ENCODE measurements around the gene CCER1. TPM values are rescaled to one million over a fixed set of nuclear protein-coding genes. Genes with fewer than 3 reads are reported as not detected.

Gene CCER1
- total RNA-seq, 2 experiments from 2014 or later = not detected

DNA sequence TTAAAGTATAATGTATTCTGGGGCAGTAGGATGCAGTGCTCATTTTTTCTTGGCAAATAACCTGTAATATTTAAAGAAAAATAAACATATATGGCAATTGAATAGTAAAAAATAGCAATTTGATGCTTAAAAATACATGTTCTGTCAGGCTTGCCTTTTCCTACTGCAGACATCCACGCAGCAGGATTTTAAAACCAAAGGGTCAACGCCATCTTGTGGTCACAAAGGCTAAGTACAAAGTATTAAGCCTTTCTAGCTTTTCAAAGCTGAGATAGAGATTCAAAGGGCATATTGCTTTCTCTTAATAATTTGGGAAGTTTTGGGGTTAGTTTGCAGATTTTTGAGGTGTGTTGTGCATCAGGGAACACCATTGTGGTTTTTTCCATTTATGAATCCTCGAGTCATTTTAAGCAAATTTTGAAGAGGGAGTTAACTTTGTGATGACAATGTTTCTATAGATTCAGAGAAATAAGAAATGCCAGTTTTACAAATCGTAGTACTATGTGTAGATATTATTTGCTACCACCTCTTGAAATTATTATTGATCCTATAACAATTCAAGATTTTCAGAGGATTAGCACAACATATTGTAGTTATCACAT, 4.7 kb upstream of the CCER1 start:
- H3K36me3 ChIP-seq (ENCODE audit: insufficient read depth, low read length) = no peaks in the 10 kb centered on the region
- Mint-ChIP-seq H3K36me3 (ENCODE audit: low read depth) (no peaks in the 10 kb centered on the region), H3K4me3 (no peak overlapping the region), H3K27ac (no peak overlapping the region), H3K4me1 (ENCODE audit: low read depth) (no peaks in the 10 kb centered on the region), H3K27me3 (peaks cover 4% of the 10 kb centered on the region), H3K9me3 (no peaks in the 10 kb centered on the region)
- DNase-seq (peak in 5 of 14 experiments; percentile 5 to 54 (median 34)), ATAC-seq (ENCODE audit: poor library complexity) (no peak)
- H3K27me3 ChIP-seq (ENCODE audit: control insufficient read depth in 1 of 2, insufficient read depth in 2 of 2, low read length in 2 of 2) = no peaks in the 10 kb centered on the region
- no peaks in the 10 kb centered on the region for H3K4me1 ChIP-seq (ENCODE audit: insufficient read depth, low read length)
- POLR2A ChIA-PET = no interaction called here
- intact Hi-C loops (cut with DNase I, micrococcal nuclease) = loop anchor here (1.0 to 2.0 kb wide), 2 partner anchors 1416 to 1417 kb away; no protein-coding TSS in a partner anchor
- TF ChIP-seq, protein P1, sequence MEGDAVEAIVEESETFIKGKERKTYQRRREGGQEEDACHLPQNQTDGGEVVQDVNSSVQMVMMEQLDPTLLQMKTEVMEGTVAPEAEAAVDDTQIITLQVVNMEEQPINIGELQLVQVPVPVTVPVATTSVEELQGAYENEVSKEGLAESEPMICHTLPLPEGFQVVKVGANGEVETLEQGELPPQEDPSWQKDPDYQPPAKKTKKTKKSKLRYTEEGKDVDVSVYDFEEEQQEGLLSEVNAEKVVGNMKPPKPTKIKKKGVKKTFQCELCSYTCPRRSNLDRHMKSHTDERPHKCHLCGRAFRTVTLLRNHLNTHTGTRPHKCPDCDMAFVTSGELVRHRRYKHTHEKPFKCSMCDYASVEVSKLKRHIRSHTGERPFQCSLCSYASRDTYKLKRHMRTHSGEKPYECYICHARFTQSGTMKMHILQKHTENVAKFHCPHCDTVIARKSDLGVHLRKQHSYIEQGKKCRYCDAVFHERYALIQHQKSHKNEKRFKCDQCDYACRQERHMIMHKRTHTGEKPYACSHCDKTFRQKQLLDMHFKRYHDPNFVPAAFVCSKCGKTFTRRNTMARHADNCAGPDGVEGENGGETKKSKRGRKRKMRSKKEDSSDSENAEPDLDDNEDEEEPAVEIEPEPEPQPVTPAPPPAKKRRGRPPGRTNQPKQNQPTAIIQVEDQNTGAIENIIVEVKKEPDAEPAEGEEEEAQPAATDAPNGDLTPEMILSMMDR (IDR thresholded peaks at IDR 0.05) = peak; percentile 82
- H3K9me3 ChIP-seq (ENCODE audit: control insufficient read depth in 1 of 2, insufficient read depth in 1 of 2, low read length in 2 of 2) = peaks cover 0 to 6% of the 10 kb centered on the region in 2 experiments
- no peak overlapping the region for H3K27ac ChIP-seq (ENCODE audit: low read depth in 1 of 2, low read length in 2 of 2)
- H3K4me3 ChIP-seq (ENCODE audit: low read length) = no peak overlapping the region
- CTCF ChIA-PET = no interaction called here

GRCh38 chr12:90959032-90959431, 4.1 kb upstream of the CCER1 start:
- no peaks in the 10 kb centered on the region for H3K36me3 ChIP-seq (ENCODE audit: insufficient read depth, low read length)
- no peak overlapping the region for H3K27ac Mint-ChIP-seq
- DNase-seq (no peak), ATAC-seq (ENCODE audit: poor library complexity) (no peak)
- H3K9me3 Mint-ChIP-seq = no peaks in the 10 kb centered on the region
- no peaks in the 10 kb centered on the region for H3K36me3 Mint-ChIP-seq (ENCODE audit: low read depth)
- ChIA-PET POLR2A (no interaction called here), CTCF (no interaction called here)
- peaks cover 0 to 12% of the 10 kb centered on the region in 2 experiments for H3K9me3 ChIP-seq (ENCODE audit: control insufficient read depth in 1 of 2, insufficient read depth in 1 of 2, low read length in 2 of 2)
- intact Hi-C loops (cut with DNase I, micrococcal nuclease) = loop anchor here in 1 of 2 experiments (1.0 kb wide), 1 partner anchor 1416 kb away; no protein-coding TSS in a partner anchor
- H3K4me1 Mint-ChIP-seq (ENCODE audit: low read depth) = no peaks in the 10 kb centered on the region
- H3K4me3 Mint-ChIP-seq = no peak overlapping the region
- TF ChIP-seq, protein P1 (IDR thresholded peaks at IDR 0.05) = no peak
- peaks cover 4% of the 10 kb centered on the region for H3K27me3 Mint-ChIP-seq
- no peaks in the 10 kb centered on the region for H3K4me1 ChIP-seq (ENCODE audit: insufficient read depth, low read length)
- no peaks in the 10 kb centered on the region for H3K27me3 ChIP-seq (ENCODE audit: control insufficient read depth in 1 of 2, insufficient read depth in 2 of 2, low read length in 2 of 2)
- no peak overlapping the region for H3K27ac ChIP-seq (ENCODE audit: low read depth in 1 of 2, low read length in 2 of 2)
- no peak overlapping the region for H3K4me3 ChIP-seq (ENCODE audit: low read length)

DNA sequence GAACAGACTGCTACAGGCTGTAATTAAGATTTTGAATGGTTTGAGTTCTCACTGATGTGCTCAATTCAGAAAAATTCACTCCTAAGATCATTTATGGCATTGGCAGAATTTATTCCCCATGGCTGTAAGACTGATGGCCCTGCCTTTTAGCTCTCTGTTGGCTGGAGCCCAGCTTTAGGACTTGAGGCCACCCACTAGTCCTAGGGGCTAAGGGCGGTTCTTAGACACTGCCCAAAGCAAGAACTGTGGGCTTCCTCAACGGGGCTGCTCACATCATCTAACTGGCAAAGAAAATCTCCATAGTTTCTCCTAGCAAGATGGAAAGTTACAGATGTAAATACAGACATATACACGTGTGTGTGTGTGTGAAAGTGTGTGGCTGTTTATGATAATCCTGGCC, 3.4 kb upstream of the CCER1 start:
- Mint-ChIP-seq H3K9me3 (no peaks in the 10 kb centered on the region), H3K27ac (no peak overlapping the region), H3K36me3 (ENCODE audit: low read depth) (no peaks in the 10 kb centered on the region), H3K4me3 (no peak overlapping the region), H3K27me3 (peaks cover 4% of the 10 kb centered on the region), H3K4me1 (ENCODE audit: low read depth) (no peaks in the 10 kb centered on the region)
- Histone ChIP-seq H3K27ac (ENCODE audit: low read depth in 1 of 2, low read length in 2 of 2) (no peak overlapping the region), H3K4me3 (ENCODE audit: low read length) (no peak overlapping the region), H3K27me3 (ENCODE audit: control insufficient read depth in 1 of 2, insufficient read depth in 2 of 2, low read length in 2 of 2) (no peaks in the 10 kb centered on the region), H3K36me3 (ENCODE audit: insufficient read depth, low read length) (no peaks in the 10 kb centered on the region), H3K9me3 (ENCODE audit: control insufficient read depth in 1 of 2, insufficient read depth in 1 of 2, low read length in 2 of 2) (peaks cover 0 to 14% of the 10 kb centered on the region in 2 experiments), H3K4me1 (ENCODE audit: insufficient read depth, low read length) (no peaks in the 10 kb centered on the region)
- ATAC-seq (ENCODE audit: poor library complexity) = no peak
- intact Hi-C loops (cut with DNase I, micrococcal nuclease) = no loop called here
- CTCF ChIA-PET = no interaction called here
- DNase-seq = no peak
- TF ChIP-seq, protein P1 (IDR thresholded peaks at IDR 0.05) = no peak
- POLR2A ChIA-PET = no interaction called here

Data from CD4-positive, alpha-beta T cell (primary cell).